SK-N-SH treated with all-trans-retinoic acid at 6 μM for 48 hours (cell line): ENCODE results near the gene CISD3.

Experiments used
- BACH2 ChIP-seq: fragments of 250-450 bp; sonication (Bioruptor Pico); IDR thresholded peaks from 2 replicates; pipeline ENCODE4 v1.9.0; 2021; ENCODE audit warnings: mild to moderate bottlenecking, borderline replicate concordance
- CSDC2 ChIP-seq: fragments of 250-450 bp; sonication (Bioruptor Pico); IDR thresholded peaks from 2 replicates; pipeline ENCODE4 v1.5.0; 2020; ENCODE audit warnings: mild to moderate bottlenecking, moderate library complexity
- TCF4 ChIP-seq: fragments of 250-450 bp; sonication (Bioruptor Pico); IDR thresholded peaks from 2 replicates; pipeline ENCODE4 v1.8.0; 2021; ENCODE audit warnings: mild to moderate bottlenecking, moderate library complexity, borderline replicate concordance
- ZFP30 ChIP-seq: fragments of 450-650 bp; formaldehyde crosslinking; IDR thresholded peaks from 2 replicates; pipeline ENCODE4 v1.5.0; 2022; ENCODE audit warnings: mild to moderate bottlenecking, moderate library complexity
- ZNF565 ChIP-seq: fragments of 450-650 bp; formaldehyde crosslinking; conservative IDR thresholded peaks from 2 replicates; pipeline ENCODE4 v1.5.0; 2020; ENCODE audit warnings: low read depth, mild to moderate bottlenecking, moderate library complexity
- TF ChIP-seq, protein P1 (sequence below): fragments of 250-450 bp; sonication (Bioruptor Pico); IDR thresholded peaks from 2 replicates; pipeline ENCODE4 v1.5.1; 2020; ENCODE audit warnings: low read depth, mild to moderate bottlenecking, moderate library complexity
- TF ChIP-seq, protein P2 (sequence below): fragments of 250-450 bp; sonication (Bioruptor Pico); IDR thresholded peaks from 2 replicates; pipeline ENCODE4 v1.8.0; 2020; ENCODE audit warnings: mild to moderate bottlenecking, moderate library complexity, borderline replicate concordance

DNA sequence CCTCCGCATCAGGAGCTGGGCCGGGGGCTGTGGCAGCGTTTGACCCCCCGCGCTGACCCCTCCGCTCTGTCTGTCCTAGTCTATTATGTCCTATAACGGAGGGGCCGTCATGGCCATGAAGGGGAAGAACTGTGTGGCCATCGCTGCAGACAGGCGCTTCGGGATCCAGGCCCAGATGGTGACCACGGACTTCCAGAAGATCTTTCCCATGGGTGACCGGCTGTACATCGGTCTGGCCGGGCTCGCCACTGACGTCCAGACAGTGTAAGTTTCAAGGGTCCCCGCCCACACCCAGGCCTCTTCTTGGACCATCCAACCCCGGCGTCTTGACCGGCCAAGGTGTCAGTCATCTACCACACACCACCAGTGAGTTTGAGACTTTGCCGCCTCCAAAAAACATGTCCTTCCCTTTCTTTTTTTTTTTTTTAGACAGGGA is 22.9 kb downstream of the CISD3 start:
- no peak for TF ChIP-seq ZNF565 (CRISPR knock-in tag)
- TF ChIP-seq TCF4 (CRISPR knock-in tag), result no peak
- TF ChIP-seq BACH2 (CRISPR knock-in tag), result no peak
- no peak for TF ChIP-seq CSDC2 (CRISPR knock-in tag)
- TF ChIP-seq, protein P1, sequence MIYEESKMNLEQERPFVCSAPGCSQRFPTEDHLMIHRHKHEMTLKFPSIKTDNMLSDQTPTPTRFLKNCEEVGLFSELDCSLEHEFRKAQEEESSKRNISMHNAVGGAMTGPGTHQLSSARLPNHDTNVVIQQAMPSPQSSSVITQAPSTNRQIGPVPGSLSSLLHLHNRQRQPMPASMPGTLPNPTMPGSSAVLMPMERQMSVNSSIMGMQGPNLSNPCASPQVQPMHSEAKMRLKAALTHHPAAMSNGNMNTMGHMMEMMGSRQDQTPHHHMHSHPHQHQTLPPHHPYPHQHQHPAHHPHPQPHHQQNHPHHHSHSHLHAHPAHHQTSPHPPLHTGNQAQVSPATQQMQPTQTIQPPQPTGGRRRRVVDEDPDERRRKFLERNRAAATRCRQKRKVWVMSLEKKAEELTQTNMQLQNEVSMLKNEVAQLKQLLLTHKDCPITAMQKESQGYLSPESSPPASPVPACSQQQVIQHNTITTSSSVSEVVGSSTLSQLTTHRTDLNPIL (CRISPR knock-in tag), result no peak
- TF ChIP-seq, protein P2, sequence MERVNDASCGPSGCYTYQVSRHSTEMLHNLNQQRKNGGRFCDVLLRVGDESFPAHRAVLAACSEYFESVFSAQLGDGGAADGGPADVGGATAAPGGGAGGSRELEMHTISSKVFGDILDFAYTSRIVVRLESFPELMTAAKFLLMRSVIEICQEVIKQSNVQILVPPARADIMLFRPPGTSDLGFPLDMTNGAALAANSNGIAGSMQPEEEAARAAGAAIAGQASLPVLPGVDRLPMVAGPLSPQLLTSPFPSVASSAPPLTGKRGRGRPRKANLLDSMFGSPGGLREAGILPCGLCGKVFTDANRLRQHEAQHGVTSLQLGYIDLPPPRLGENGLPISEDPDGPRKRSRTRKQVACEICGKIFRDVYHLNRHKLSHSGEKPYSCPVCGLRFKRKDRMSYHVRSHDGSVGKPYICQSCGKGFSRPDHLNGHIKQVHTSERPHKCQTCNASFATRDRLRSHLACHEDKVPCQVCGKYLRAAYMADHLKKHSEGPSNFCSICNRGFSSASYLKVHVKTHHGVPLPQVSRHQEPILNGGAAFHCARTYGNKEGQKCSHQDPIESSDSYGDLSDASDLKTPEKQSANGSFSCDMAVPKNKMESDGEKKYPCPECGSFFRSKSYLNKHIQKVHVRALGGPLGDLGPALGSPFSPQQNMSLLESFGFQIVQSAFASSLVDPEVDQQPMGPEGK (CRISPR knock-in tag), result no peak
- no peak for TF ChIP-seq ZFP30 (CRISPR knock-in tag)
